A673 (cell line): ENCODE measurements around the gene SCUBE1.

Experiments
- EZH2 ChIP-seq: fragments of 200-600 bp; sonication (generic); IDR thresholded peaks from 2 replicates; pipeline ENCODE4 v1.6.1; 2017; ENCODE audit warnings: borderline replicate concordance, low read depth, mild to moderate bottlenecking, mixed read lengths, antibody characterized with exemption, low read length; ENCODE audit not compliant: poor library complexity, severe bottlenecking
- TF ChIP-seq, protein P1 (sequence below): fragments of 300-800, 200-600 bp; sonication (generic); conservative IDR thresholded peaks from 2 replicates; pipeline ENCODE4 v1.5.1; 2017; ENCODE audit warnings: low read depth, mild to moderate bottlenecking, antibody characterized with exemption, low read length, moderate library complexity, mixed read lengths

DNA sequence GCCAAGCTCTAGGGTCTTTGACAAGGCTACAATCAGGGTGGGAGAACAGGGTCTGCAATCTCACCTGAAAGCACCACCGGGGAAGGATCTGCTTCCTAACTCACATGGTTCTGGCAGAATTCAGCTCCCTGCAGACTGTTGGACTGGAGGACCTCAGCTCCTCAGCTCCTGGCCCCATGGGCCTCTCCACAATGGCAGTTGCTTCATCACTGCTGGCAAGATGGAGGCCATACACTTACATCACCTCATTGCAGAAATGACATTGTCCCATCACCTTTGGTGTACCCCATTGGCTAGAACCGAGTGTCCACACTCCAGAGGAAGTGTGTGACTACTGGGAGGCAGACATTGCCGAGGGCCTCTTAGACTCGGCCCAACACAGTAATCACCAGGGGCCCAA is 47.7 kb upstream of the SCUBE1 start:
- no peak for TF ChIP-seq EZH2
- TF ChIP-seq, protein P1, sequence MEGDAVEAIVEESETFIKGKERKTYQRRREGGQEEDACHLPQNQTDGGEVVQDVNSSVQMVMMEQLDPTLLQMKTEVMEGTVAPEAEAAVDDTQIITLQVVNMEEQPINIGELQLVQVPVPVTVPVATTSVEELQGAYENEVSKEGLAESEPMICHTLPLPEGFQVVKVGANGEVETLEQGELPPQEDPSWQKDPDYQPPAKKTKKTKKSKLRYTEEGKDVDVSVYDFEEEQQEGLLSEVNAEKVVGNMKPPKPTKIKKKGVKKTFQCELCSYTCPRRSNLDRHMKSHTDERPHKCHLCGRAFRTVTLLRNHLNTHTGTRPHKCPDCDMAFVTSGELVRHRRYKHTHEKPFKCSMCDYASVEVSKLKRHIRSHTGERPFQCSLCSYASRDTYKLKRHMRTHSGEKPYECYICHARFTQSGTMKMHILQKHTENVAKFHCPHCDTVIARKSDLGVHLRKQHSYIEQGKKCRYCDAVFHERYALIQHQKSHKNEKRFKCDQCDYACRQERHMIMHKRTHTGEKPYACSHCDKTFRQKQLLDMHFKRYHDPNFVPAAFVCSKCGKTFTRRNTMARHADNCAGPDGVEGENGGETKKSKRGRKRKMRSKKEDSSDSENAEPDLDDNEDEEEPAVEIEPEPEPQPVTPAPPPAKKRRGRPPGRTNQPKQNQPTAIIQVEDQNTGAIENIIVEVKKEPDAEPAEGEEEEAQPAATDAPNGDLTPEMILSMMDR, result no peak
